Epithelial cell of proximal tubule (primary cell): ENCODE results near the gene EFHC1. TPM values are rescaled to one million over a fixed set of nuclear protein-coding genes. Genes with fewer than 3 reads are reported as not detected.

Experiments used
- DNase-seq: peaks from one replicate; pipeline ENCODE4 v3.0.0-alpha.2; 2011; ENCODE audit warnings: low read depth
- H3K4me3 ChIP-seq: 2 replicates; pipeline ENCODE4 v1.5.1; 2011; ENCODE audit warnings: low read depth, mild to moderate bottlenecking, low read length
- total RNA-seq: library from RNA; depleted of rRNA; stranded (reverse); fragments of >200 nt; gene quantifications from 2 replicates; pipeline ENCODE4 v1.2.3, GENCODE V29; 2015
- TF ChIP-seq, protein P1 (sequence below): conservative IDR thresholded peaks from 2 replicates; pipeline ENCODE4 v1.5.1; 2012; ENCODE audit warnings: low read depth, mild to moderate bottlenecking, low read length

The EFHC1 gene
- total RNA-seq, 1 donor from 2014 or later: 20.2 TPM

DNA sequence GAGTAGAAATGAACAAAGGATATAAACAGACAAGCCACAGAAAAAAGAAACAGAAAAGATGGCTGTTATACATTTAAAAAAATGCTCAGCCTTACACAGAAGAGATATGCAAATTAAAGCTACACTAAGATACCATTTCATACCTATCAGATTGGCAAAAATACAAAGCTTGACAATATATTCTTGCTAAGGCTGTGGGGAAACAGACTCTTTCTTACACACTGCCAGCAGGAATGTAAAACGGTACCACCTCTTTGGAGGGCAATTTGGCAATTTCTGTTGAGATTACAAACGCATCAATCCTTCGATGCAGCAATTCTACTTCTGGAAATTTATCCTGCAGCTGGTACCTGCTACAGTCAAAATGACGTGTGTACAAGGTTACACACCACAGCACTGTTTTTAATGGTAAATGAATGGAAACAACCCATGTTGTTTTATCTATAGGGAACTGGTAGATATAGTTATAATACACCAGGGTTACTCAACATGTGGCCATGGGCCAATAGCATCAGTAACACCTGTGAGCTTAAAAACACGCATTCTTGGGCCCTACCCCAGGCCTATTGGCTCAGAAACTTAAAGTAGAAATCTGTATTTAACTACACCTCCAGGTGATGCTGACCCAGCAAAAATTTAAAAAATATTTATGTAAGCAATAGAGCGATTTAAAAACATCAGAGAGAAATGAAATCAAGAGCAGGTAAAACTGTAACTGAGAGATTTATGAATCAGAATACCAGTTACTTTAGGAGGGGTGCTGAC is 103.4 kb downstream of the EFHC1 start:
- H3K4me3 ChIP-seq: no peak overlapping the region
- DNase-seq: no peak
- TF ChIP-seq, protein P1, sequence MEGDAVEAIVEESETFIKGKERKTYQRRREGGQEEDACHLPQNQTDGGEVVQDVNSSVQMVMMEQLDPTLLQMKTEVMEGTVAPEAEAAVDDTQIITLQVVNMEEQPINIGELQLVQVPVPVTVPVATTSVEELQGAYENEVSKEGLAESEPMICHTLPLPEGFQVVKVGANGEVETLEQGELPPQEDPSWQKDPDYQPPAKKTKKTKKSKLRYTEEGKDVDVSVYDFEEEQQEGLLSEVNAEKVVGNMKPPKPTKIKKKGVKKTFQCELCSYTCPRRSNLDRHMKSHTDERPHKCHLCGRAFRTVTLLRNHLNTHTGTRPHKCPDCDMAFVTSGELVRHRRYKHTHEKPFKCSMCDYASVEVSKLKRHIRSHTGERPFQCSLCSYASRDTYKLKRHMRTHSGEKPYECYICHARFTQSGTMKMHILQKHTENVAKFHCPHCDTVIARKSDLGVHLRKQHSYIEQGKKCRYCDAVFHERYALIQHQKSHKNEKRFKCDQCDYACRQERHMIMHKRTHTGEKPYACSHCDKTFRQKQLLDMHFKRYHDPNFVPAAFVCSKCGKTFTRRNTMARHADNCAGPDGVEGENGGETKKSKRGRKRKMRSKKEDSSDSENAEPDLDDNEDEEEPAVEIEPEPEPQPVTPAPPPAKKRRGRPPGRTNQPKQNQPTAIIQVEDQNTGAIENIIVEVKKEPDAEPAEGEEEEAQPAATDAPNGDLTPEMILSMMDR: no peak

DNA sequence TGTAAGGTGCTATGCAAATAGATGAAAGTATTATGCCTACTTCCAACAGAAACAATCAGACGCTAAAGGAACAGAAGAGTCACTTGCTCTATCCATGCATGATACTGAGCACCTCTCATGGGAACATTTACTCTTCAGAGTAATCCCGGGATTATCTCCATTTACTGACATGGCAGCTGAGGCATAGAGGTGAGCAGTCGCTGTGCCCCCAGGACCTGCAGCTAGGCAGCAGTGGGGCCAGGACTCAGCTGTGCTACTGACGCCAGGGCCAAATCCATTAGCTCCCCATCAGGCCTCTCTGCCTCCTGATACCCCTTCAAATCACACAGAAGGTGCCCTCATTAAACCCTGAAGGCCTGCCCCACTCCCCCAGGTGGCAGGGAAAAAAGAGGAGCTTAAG is 104.8 kb downstream of the EFHC1 start:
- TF ChIP-seq, protein P1: no peak
- no peak overlapping the region for H3K4me3 ChIP-seq
- no peak for DNase-seq

DNA sequence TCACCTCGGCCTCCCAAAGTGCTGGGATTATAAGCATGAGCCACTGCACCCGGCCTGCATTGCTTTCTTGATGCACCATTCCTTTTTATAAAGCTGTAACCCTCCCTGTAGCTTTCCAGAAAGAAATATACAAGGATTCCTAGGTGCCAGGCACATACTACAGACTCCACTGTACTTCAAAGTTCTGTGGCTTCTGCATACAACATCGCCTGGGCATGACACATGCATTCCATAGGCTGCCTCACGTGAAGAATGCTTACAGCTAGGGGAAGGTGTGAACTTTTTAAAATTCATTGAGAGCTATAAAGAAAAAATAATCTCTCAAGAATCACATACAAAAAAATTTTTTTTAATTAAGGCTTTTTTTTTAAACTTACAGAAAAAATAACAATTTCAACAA is 106.5 kb downstream of the EFHC1 start:
- H3K4me3 ChIP-seq: no peak overlapping the region
- no peak for DNase-seq
- TF ChIP-seq, protein P1: no peak

DNA sequence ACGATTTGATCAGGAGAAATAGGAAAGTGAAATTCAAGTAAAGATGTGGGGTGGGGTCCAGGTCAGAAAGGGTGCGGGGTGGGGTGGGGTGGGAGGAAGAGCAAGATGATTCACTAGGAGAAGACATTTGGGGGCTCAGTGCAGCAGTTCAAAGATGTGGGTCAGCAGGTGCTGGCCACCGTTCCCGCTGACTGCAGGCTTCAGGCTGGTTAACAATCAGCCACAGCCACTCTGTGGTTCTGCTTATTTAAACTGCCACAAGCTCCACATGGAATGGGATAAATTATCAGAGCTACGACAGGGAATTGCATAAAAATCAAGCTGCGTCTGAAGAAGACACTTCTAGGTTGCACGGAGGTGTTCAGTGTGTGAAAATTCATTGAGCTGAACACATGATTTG is 107.3 kb downstream of the EFHC1 start:
- DNase-seq: no peak
- TF ChIP-seq, protein P1: no peak
- no peak overlapping the region for H3K4me3 ChIP-seq

DNA sequence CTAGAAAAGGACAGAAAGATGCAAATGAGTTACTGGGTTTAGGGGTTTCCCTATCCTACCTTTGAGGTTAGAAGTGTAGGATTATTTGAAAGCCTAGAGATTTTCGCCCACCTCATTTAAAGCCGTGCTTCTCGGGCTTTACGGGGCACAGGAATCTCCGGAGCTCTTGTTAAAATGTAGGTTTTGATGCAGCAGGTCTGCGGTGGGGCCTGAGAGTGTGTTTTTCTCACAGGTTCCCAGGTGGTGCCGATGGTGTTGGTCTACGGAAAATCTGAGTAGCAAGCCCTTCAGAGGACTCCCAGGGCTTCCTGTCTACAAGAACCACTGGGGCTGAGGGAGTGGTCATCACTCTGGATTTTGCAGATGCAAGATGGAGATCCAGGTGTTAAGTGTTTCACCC is 109.2 kb downstream of the EFHC1 start:
- TF ChIP-seq, protein P1: no peak
- no peak overlapping the region for H3K4me3 ChIP-seq
- no peak for DNase-seq

DNA sequence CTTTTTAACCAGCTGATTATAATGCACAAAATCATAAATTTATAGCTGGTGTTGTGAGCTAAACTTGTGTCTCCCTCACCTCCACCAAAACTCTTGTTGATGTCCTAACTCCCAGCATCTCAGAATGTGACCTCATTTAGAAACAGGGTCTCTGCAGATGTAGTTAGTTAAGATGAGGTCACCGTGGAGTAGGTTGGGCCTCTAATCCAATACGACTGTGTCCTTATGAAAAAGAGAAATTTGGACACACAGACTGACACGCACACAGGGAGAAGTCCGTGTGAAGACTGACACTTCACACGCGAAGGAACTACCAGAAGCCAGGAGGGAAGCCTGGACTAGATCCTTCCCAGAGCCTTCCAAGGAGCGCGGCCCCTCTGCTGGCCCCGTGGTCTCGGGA is 110.2 kb downstream of the EFHC1 start:
- TF ChIP-seq, protein P1: no peak
- no peak overlapping the region for H3K4me3 ChIP-seq
- no peak for DNase-seq

DNA sequence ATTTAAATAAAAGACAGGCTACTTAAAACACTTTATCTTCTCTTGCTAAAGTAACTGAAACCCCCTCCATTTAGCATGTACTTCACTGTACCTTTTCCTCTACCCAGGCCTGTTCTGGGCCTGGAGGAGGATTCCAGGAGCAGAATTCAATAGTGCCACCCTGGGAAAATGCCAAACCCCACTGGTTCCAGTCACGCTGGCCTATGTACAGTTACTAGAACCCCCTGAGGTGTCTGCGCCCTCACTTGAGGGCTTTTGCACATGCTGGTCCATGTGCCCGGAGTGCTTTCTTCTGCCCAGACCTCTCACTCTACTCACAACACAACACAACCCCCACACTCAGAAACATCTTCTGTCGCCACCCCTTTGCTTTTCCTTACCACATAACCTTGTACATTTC is 111.3 kb downstream of the EFHC1 start:
- H3K4me3 ChIP-seq: no peak overlapping the region
- TF ChIP-seq, protein P1: no peak
- no peak for DNase-seq
